Aorta (tissue), 5 donors: ENCODE results near the gene KRTAP20-2. TPM values are rescaled to one million over a fixed set of nuclear protein-coding genes. Genes with fewer than 3 reads are reported as not detected.

Experiments used
- ATAC-seq: fragments of 200-7000 bp; cut with Tn5 transposase; one replicate; pipeline ENCODE4 v1.9.1; 2022; ENCODE audit warnings: moderate library complexity; ENCODE audit not compliant: low FRiP score
- DNase-seq, 2 donors: peaks; one replicate each; pipeline ENCODE4 v3.0.0-alpha.2; 2020
- H3K27ac ChIP-seq, 2 donors: one replicate each; pipeline ENCODE4 v1.5.1; 2013; ENCODE audit warnings: low read length in 2 of 2, mild to moderate bottlenecking in 2 of 2, moderate library complexity in 2 of 2, control low read depth in 1 of 2, inconsistent platforms in 1 of 2, low read depth in 1 of 2
- H3K27me3 ChIP-seq, 2 donors: one replicate each; pipeline ENCODE4 v1.6.1; 2013; ENCODE audit warnings: control low read depth in 1 of 2, low read length in 1 of 2, mild to moderate bottlenecking in 1 of 2, moderate library complexity in 1 of 2; ENCODE audit not compliant: insufficient read depth in 2 of 2, control insufficient read depth in 1 of 2
- H3K36me3 ChIP-seq, 2 donors: one replicate each; pipeline ENCODE4 v1.6.1; 2013; ENCODE audit warnings: control low read depth in 1 of 2, low read length in 1 of 2, mild to moderate bottlenecking in 1 of 2; ENCODE audit not compliant: insufficient read depth in 2 of 2, control insufficient read depth in 1 of 2
- H3K4me1 ChIP-seq, 2 donors: one replicate each; pipeline ENCODE4 v1.6.1; 2013; ENCODE audit warnings: low read length in 2 of 2, control low read depth in 1 of 2, mild to moderate bottlenecking in 1 of 2, moderate library complexity in 1 of 2; ENCODE audit not compliant: insufficient read depth in 2 of 2, control insufficient read depth in 1 of 2
- H3K4me3 ChIP-seq, 2 donors: one replicate each; pipeline ENCODE4 v1.5.1; 2013; ENCODE audit warnings: low read length in 2 of 2, control low read depth in 1 of 2, mild to moderate bottlenecking in 1 of 2
- H3K9me3 ChIP-seq: one replicate; pipeline ENCODE4 v1.6.1; 2013; ENCODE audit warnings: mild to moderate bottlenecking, low read length; ENCODE audit not compliant: control insufficient read depth
- WGBS, 2 donors: extraction: QIAGEN DNeasy Blood & Tissue Kit; methylation state at CpG; one replicate each; pipeline ENCODE4 v1.1.7; 2013; 5-methylcytosine and 5-hydroxymethylcytosine counted together
- intact Hi-C, 2 donors: fragments of 100-400 bp; cut with DNase I; formaldehyde crosslinking; loops; one replicate each; pipeline versions ENCODE4 v1.14.2 to v1.15.0; 2022
- polyA plus RNA-seq, 2 donors: library from polyadenylated mRNA; stranded (reverse); fragments of 200-250 nt; gene quantifications; one replicate each; pipeline ENCODE4 v1.2.3, GENCODE V29; 2013
- total RNA-seq, 2 donors: library from RNA; stranded (reverse); fragmentation: NEBNext Ultra II Directional; extraction: Animal tissue kit (Norgen Biotek cat#: 25700); gene quantifications; one replicate each; pipeline ENCODE4 v1.2.1, GENCODE V29; 2021
- donor health status: healthy with polysubstance abuse.
- donor health status: Bipolar disorder and iron deficiency.
- donor health status: DM: no; HTN: no; CAD: no.
- donor health status: DM: no; HTN: no; CAD: no.
- donor health status: DM: yes; HTN: yes; CAD: no.

Gene KRTAP20-2
- total and polyA plus RNA-seq, 4 donors = not detected

- no peak overlapping the region for H3K27ac ChIP-seq
- no peaks in the 10 kb centered on the region for H3K36me3 ChIP-seq
- ATAC-seq (no peak), DNase-seq (no peak)
- no peaks in the 10 kb centered on the region for H3K27me3 ChIP-seq
- no peaks in the 10 kb centered on the region for H3K4me1 ChIP-seq
- no peaks in the 10 kb centered on the region for H3K9me3 ChIP-seq
- 80 to 87% methylated on average over 1 of the region's 1 CpG for WGBS, 2 donors
- H3K4me3 ChIP-seq = no peak overlapping the region
- intact Hi-C loops = no loop called here
Measured at GRCh38 chr21:30646904-30647414, 12.0 kb downstream of the KRTAP20-2 start.

GRCh38 chr21:30652891-30653290 is 17.9 kb downstream of the KRTAP20-2 start:
- DNase-seq (no peak), ATAC-seq (no peak)
- intact Hi-C loops = no loop called here

GRCh38 chr21:30668776-30669175 is 33.8 kb downstream of the KRTAP20-2 start:
- no peak overlapping the region for H3K4me3 ChIP-seq
- 78 to 94% methylated on average over 1 of the region's 1 CpG for WGBS, 2 donors
- no peaks in the 10 kb centered on the region for H3K4me1 ChIP-seq
- no peak for ATAC-seq
- intact Hi-C loops = no loop called here
- no peak for DNase-seq
- H3K9me3 ChIP-seq = peaks cover 4% of the 10 kb centered on the region
- no peak overlapping the region for H3K27ac ChIP-seq
- no peaks in the 10 kb centered on the region for H3K36me3 ChIP-seq
- no peaks in the 10 kb centered on the region for H3K27me3 ChIP-seq

More at GRCh38 chr21:30652891-30653290, 17.9 kb downstream of the KRTAP20-2 start:
- H3K27me3 ChIP-seq = no peaks in the 10 kb centered on the region
- H3K4me3 ChIP-seq = no peak overlapping the region
- H3K4me1 ChIP-seq = no peaks in the 10 kb centered on the region
- H3K9me3 ChIP-seq = no peaks in the 10 kb centered on the region
- no peak overlapping the region for H3K27ac ChIP-seq
- no peaks in the 10 kb centered on the region for H3K36me3 ChIP-seq

GRCh38 chr21:30672985-30673650 is 38.1 kb downstream of the KRTAP20-2 start:
- WGBS, 2 donors = 80 to 84% methylated on average over 2 of the region's 2 CpGs
- H3K36me3 ChIP-seq = no peaks in the 10 kb centered on the region
- intact Hi-C loops = no loop called here
- H3K27me3 ChIP-seq = no peaks in the 10 kb centered on the region
- H3K27ac ChIP-seq = no peak overlapping the region
- peaks cover 4% of the 10 kb centered on the region for H3K9me3 ChIP-seq
- ATAC-seq = no peak
- no peak overlapping the region for H3K4me3 ChIP-seq
- H3K4me1 ChIP-seq = no peaks in the 10 kb centered on the region
- no peak for DNase-seq

GRCh38 chr21:30674312-30674711 is 39.3 kb downstream of the KRTAP20-2 start:
- no peak for DNase-seq
- Histone ChIP-seq H3K27me3 (no peaks in the 10 kb centered on the region), H3K36me3 (no peaks in the 10 kb centered on the region), H3K4me1 (no peaks in the 10 kb centered on the region), H3K27ac (no peak overlapping the region), H3K9me3 (peaks cover 1% of the 10 kb centered on the region), H3K4me3 (no peak overlapping the region)
- 89 to 100% methylated on average over 1 of the region's 1 CpG for WGBS, 2 donors
- intact Hi-C loops = no loop called here
- ATAC-seq = no peak

- Histone ChIP-seq H3K27me3 (no peaks in the 10 kb centered on the region), H3K4me1 (no peaks in the 10 kb centered on the region), H3K27ac (no peak overlapping the region), H3K4me3 (no peak overlapping the region), H3K36me3 (no peaks in the 10 kb centered on the region), H3K9me3 (no peaks in the 10 kb centered on the region)
- no peak for ATAC-seq
- no peak for DNase-seq
- intact Hi-C loops = no loop called here
Measured at GRCh38 chr21:30676737-30677136, 41.7 kb downstream of the KRTAP20-2 start.

GRCh38 chr21:30680586-30680985 is 45.6 kb downstream of the KRTAP20-2 start:
- Histone ChIP-seq H3K4me3 (no peak overlapping the region), H3K27me3 (no peaks in the 10 kb centered on the region), H3K27ac (no peak overlapping the region), H3K36me3 (no peaks in the 10 kb centered on the region), H3K4me1 (no peaks in the 10 kb centered on the region), H3K9me3 (no peaks in the 10 kb centered on the region)
- WGBS, 2 donors = 15 to 16% methylated on average over 1 of the region's 1 CpG
- intact Hi-C loops = no loop called here
- ATAC-seq (no peak), DNase-seq (no peak)

- intact Hi-C loops = no loop called here
- Histone ChIP-seq H3K4me3 (no peak overlapping the region), H3K27me3 (no peaks in the 10 kb centered on the region), H3K4me1 (no peaks in the 10 kb centered on the region), H3K36me3 (no peaks in the 10 kb centered on the region), H3K9me3 (no peaks in the 10 kb centered on the region), H3K27ac (no peak overlapping the region)
- DNase-seq (no peak), ATAC-seq (no peak)
- 80 to 83% methylated on average over 6 of the region's 6 CpGs for WGBS, 2 donors
Measured at GRCh38 chr21:30684506-30684905, 49.5 kb downstream of the KRTAP20-2 start.
